Mucosa of descending colon (tissue), 3 donors: ENCODE measurements around the gene CCDC85C. TPM values are rescaled to one million over a fixed set of nuclear protein-coding genes. Genes with fewer than 3 reads are reported as not detected.

Experiments
- ATAC-seq: fragments of 200-7000 bp; cut with Tn5 transposase; one replicate; pipeline ENCODE4 v1.9.1; 2020; ENCODE audit warnings: mild to moderate bottlenecking, moderate library complexity
- DNase-seq, 3 donors: peaks; one replicate each; pipeline ENCODE4 v3.0.0-alpha.2; 2020
- H3K36me3 ChIP-seq: fragments of 200-600 bp; one replicate; pipeline ENCODE4 v1.8.0; 2021; ENCODE audit warnings: low read depth, mild to moderate bottlenecking
- H3K4me1 ChIP-seq: fragments of 200-600 bp; one replicate; pipeline ENCODE4 v1.8.0; 2021; ENCODE audit warnings: low read depth, mild to moderate bottlenecking
- H3K4me3 ChIP-seq: fragments of 200-600 bp; one replicate; pipeline ENCODE4 v1.8.0; 2021; ENCODE audit warnings: mild to moderate bottlenecking
- H3K9me3 ChIP-seq: fragments of 200-600 bp; one replicate; pipeline ENCODE4 v1.8.0; 2021; ENCODE audit warnings: mild to moderate bottlenecking
- intact Hi-C, 2 donors: fragments of 100-400 bp; cut with DNase I in 1 of 2; cut with micrococcal nuclease in 1 of 2; formaldehyde crosslinking; loops; one replicate each; pipeline versions ENCODE4 v1.11.0 to v1.11.1; 2022; cut with DNase I, micrococcal nuclease
- total RNA-seq, 3 donors: library from RNA; stranded (reverse); fragmentation: NEBNext Ultra II Directional in 2 of 3; extraction: Animal tissue kit (Norgen Biotek cat#: 25700) in 2 of 3; gene quantifications; one replicate each; pipeline versions ENCODE4 v1.2.1 to v1.2.4, GENCODE V29; 2021 to 2023
- TF ChIP-seq, protein P1 (sequence below): fragments of 200-600 bp; IDR thresholded peaks from one replicate; pipeline ENCODE4 v1.8.0; 2022; ENCODE audit warnings: antibody characterized with exemption, mild to moderate bottlenecking
- donor health status: DM: no; HTN: no; CAD: no; lungs with moderate emphysema.
- donor health status: DM: no; HTN: no; CAD: no.
- donor health status: DM: no; HTN: yes; CAD: no.

The CCDC85C gene
- total RNA-seq, 3 donors from 2014 or later: 66.2 to 102 (median 66.2) TPM

DNA sequence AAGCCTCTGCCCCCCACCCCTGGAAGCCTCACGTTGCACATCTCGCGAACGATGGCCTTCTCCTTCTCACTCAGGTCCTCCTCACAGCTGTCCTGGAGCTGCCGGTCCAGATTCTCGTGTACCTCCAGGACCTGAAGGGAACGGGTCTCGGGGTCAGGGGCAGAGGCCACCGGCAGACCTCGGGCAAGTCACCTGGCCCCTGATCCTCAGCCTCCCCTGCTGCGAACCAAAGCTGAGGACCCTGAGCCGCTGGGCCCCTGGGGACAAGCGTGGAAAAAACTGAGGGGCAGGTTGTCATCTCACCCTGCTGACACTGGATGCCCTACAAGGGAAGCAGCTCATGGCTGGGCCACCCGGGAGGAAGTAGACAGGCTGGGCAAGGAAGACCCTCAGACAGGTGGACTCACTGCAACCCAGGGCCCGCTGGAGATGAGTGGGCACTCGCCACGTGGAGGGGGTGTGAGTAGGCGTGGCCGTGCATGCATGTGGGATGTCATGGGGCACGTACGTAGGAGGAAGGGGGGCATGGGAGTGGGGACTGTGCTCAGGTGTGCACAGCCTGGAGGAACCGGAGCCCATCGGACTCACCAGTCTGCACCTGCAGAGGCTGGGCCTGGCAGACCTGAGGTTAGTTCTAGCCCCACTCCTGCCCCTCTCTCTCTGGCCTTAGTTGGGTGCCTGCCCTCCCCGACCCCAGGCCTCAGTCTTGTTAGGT, 87.7 kb downstream of the CCDC85C start:
- intact Hi-C loops: no loop called here
- H3K4me3 ChIP-seq: no peak overlapping the region
- DNase-seq (peak in 1 of 3 donors; percentile 28), ATAC-seq (no peak)
- no peaks in the 10 kb centered on the region for H3K9me3 ChIP-seq
- H3K36me3 ChIP-seq: no peaks in the 10 kb centered on the region
- H3K4me1 ChIP-seq: peaks cover 8% of the 10 kb centered on the region
- TF ChIP-seq, protein P1, sequence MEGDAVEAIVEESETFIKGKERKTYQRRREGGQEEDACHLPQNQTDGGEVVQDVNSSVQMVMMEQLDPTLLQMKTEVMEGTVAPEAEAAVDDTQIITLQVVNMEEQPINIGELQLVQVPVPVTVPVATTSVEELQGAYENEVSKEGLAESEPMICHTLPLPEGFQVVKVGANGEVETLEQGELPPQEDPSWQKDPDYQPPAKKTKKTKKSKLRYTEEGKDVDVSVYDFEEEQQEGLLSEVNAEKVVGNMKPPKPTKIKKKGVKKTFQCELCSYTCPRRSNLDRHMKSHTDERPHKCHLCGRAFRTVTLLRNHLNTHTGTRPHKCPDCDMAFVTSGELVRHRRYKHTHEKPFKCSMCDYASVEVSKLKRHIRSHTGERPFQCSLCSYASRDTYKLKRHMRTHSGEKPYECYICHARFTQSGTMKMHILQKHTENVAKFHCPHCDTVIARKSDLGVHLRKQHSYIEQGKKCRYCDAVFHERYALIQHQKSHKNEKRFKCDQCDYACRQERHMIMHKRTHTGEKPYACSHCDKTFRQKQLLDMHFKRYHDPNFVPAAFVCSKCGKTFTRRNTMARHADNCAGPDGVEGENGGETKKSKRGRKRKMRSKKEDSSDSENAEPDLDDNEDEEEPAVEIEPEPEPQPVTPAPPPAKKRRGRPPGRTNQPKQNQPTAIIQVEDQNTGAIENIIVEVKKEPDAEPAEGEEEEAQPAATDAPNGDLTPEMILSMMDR: no peak

DNA sequence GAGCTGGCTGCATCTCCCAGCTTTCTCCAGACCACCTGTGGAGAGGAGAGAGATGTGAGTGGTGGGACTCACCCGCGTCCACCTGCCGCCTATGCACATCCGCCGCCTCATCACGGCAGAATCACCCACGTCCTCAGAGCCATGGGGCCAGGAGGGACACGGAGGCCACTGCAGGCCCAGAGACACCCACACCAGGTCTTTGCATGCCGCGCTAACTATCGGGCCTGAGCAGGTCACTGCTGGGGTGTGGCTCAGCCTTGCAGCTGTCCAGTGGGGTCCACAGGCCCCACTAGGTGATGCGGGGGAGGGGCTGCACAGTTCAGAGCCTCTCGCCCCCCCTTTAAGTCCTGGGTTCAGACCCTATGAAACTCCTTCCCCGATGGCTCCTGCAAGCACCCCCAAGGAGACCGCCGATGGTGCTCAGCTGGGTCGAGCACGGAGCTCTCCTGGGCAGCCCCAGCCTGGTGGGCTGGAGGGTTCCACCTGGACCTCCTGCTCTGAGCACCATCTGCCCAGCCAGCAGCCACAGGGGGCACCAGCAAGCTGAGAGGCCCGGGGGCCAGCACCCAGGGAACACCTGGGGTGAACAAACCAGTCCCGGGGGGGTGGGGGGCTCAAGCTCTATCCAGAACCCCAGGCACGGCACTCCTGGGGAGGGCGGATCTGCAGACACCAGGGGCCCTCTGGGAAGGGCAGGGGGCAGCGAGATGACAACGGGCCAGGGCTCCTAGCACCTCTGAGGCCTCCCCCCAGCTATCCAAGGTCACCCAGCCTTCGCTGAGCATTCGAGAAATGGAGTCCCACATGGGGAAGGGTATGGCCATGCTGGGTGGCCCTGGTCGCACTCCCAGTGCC, 88.5 kb downstream of the CCDC85C start:
- DNase-seq: peak in 1 of 3 donors; percentile 24
- H3K9me3 ChIP-seq: no peaks in the 10 kb centered on the region
- H3K4me3 ChIP-seq: no peak overlapping the region
- intact Hi-C loops: no loop called here
- no peak for ATAC-seq
- H3K36me3 ChIP-seq: no peaks in the 10 kb centered on the region
- H3K4me1 ChIP-seq: peaks cover 8% of the 10 kb centered on the region
- TF ChIP-seq, protein P1: no peak

DNA sequence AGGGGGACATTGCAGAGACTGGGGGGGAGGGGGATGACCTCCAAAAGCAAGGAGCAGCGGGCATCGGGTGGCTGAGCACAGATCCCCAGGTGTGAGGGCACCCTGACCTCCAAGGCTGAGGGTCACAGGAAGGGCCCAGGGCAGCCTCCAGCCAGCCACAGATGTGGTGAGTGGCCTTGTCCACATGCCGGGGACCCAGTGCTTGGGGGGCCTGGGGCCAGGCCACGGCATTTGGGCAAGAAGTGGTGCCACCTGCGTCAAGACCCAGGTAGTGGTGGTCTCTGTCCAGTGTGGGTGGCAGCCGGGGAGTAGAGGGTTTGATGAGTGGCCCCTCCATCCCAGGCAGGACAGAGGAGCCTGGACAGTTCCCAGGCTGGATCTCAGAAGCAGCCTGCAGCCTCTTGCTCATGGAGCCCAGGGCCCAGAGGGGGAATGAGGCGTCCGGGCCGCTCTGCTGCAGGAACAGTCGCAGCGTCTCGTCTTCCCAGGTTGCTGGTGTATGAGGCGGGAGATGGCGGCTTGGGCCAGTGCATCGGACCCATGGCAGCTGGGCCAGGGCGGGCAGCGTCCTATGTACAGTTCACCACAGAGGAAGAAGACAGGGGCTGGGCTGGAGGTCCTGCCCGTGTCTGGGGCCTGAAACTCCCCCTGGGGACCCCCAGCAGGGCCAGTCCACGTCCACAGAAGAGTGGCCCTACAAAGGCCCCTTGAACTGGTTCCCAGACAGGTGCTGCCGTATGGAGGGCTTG, 89.3 kb downstream of the CCDC85C start:
- ATAC-seq: no peak
- H3K4me1 ChIP-seq: peaks cover 8% of the 10 kb centered on the region
- H3K4me3 ChIP-seq: no peak overlapping the region
- H3K9me3 ChIP-seq: no peaks in the 10 kb centered on the region
- DNase-seq: no peak
- TF ChIP-seq, protein P1: no peak
- intact Hi-C loops: no loop called here
- H3K36me3 ChIP-seq: no peaks in the 10 kb centered on the region

DNA sequence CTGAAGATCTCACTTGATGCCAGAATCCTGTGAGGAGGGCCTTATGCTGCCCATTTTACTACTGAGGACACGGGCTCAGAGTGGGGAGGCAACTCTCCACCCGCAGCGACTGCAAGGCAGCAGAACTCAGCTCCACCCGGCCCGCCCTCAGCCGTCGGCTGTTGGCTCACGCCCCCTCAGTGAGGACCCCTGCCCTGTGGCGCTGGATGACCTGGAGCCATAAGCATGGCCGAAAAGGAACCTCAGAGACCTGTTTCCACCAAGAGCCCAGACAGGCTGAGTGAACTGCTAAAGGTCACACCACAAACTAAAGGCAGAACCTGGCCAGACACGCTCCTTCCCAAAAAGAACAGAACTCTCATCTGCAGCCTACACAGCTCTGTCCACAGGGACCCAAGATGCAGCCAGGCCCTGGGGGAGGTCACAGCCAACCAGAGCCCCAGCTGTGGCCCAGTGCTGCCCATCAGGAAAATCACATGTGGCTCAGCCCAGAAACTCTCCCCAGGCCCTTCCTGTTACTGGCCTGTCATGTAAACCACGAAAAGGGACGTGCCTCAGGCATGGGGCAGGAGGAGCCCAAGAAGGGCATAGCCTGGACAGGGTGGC, 90.0 kb downstream of the CCDC85C start:
- Histone ChIP-seq H3K4me3 (no peak overlapping the region), H3K9me3 (no peaks in the 10 kb centered on the region), H3K4me1 (peaks cover 8% of the 10 kb centered on the region), H3K36me3 (no peaks in the 10 kb centered on the region)
- peak in 1 of 3 donors; percentile 29 for DNase-seq
- TF ChIP-seq, protein P1: no peak
- ATAC-seq: no peak
- intact Hi-C loops: no loop called here

DNA sequence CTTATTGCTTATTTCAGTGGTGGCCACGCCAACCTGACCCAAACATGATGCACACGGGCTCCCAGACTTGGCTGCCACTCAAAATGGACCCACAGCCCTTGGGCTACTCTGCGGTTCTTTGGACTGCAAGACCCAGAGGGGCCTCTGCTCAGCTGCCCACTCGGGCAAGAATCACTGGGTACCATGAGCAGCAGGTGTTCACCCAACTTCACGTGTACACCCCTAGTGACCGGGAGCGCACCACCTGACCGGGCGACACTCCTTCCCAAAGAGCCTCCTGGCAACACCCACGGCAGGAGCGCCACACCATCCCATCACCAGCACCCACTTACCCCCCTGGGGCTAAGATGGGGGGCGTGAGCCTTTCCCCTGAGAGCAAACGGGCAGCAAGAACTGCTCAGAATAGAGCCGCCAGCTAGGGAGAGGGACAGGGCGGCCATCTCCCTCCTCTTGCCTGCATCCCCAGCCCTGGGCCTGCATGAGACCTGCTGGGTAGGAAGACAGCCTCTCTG, 90.8 kb downstream of the CCDC85C start:
- no peak for ATAC-seq
- no peaks in the 10 kb centered on the region for H3K36me3 ChIP-seq

More for the DNA sequence above, 90.8 kb downstream of the CCDC85C start:
- intact Hi-C loops: no loop called here
- Histone ChIP-seq H3K4me1 (peaks cover 3% of the 10 kb centered on the region), H3K9me3 (no peaks in the 10 kb centered on the region), H3K4me3 (no peak overlapping the region)
- TF ChIP-seq, protein P1: no peak
- DNase-seq: peak in 1 of 3 donors; percentile 27
